HepG2 (cell line): Measurements from ENCODE around the gene SIGMAR1. TPM values are rescaled to one million over a fixed set of nuclear protein-coding genes. Genes with fewer than 3 reads are reported as not detected.

Experiments used
- FOXK1 ChIP-seq: sonication (generic); formaldehyde crosslinking; IDR thresholded peaks from 2 replicates; pipeline ENCODE4 v1.4.0; 2020; ENCODE audit warnings: low read depth, missing genetic modification reagents, borderline replicate concordance
- GABPB1 ChIP-seq: IDR thresholded peaks from 2 replicates; pipeline ENCODE4 v1.6.1; 2016; ENCODE audit warnings: mild to moderate bottlenecking, missing genetic modification reagents, moderate library complexity, missing compliant biosample characterization
- IKZF5 ChIP-seq: IDR thresholded peaks from 2 replicates; pipeline ENCODE4 v1.6.1; 2018; ENCODE audit warnings: missing genetic modification reagents, mild to moderate bottlenecking, missing compliant biosample characterization
- MEF2D ChIP-seq: sonication (generic); formaldehyde crosslinking; IDR thresholded peaks from 2 replicates; pipeline ENCODE4 v1.5.1; 2020; ENCODE audit warnings: mild to moderate bottlenecking, missing genetic modification reagents
- MEIS2 ChIP-seq: sonication (generic); formaldehyde crosslinking; IDR thresholded peaks from 2 replicates; pipeline ENCODE4 v1.9.0; 2021; ENCODE audit warnings: mild to moderate bottlenecking, missing genetic modification reagents
- MNT ChIP-seq: fragments of 450-650 bp; IDR thresholded peaks from 2 replicates; pipeline ENCODE4 v1.6.1; 2016
- MTA1 ChIP-seq: sonication (generic); formaldehyde crosslinking; IDR thresholded peaks from 2 replicates; pipeline ENCODE4 v1.4.0; 2020; ENCODE audit warnings: missing genetic modification reagents, mild to moderate bottlenecking, borderline replicate concordance
- MXI1 ChIP-seq: IDR thresholded peaks from 3 replicates; pipeline ENCODE4 v1.6.1; 2012; ENCODE audit warnings: low read depth, low read length, inconsistent platforms, borderline replicate concordance
- PHF20 ChIP-seq: sonication (generic); formaldehyde crosslinking; IDR thresholded peaks from 2 replicates; pipeline ENCODE4 v1.5.0; 2020; ENCODE audit warnings: mild to moderate bottlenecking, missing genetic modification reagents
- PHF8 ChIP-seq: sonication (generic); formaldehyde crosslinking; IDR thresholded peaks from 2 replicates; pipeline ENCODE4 v1.5.0; 2020; ENCODE audit warnings: missing genetic modification reagents
- RERE ChIP-seq: IDR thresholded peaks from 2 replicates; pipeline ENCODE4 v1.6.1; 2016; ENCODE audit warnings: low read depth, missing genetic modification reagents, missing compliant biosample characterization
- SP4 ChIP-seq: sonication (generic); formaldehyde crosslinking; IDR thresholded peaks from 2 replicates; pipeline ENCODE4 v1.8.1; 2023; ENCODE audit warnings: mild to moderate bottlenecking, missing genetic modification reagents
- ZBTB4 ChIP-seq: sonication (generic); formaldehyde crosslinking; IDR thresholded peaks from 2 replicates; pipeline ENCODE4 v1.4.0; 2020; ENCODE audit warnings: missing genetic modification reagents, mild to moderate bottlenecking, borderline replicate concordance
- ZFP82 ChIP-seq: sonication (generic); formaldehyde crosslinking; IDR thresholded peaks from 2 replicates; pipeline ENCODE4 v1.5.1; 2020; ENCODE audit warnings: mild to moderate bottlenecking, missing genetic modification reagents, borderline replicate concordance
- ZNF225 ChIP-seq: sonication (generic); formaldehyde crosslinking; IDR thresholded peaks from 2 replicates; pipeline ENCODE4 v1.4.0; 2020; ENCODE audit warnings: mild to moderate bottlenecking, missing genetic modification reagents
- ZNF709 ChIP-seq: sonication (generic); formaldehyde crosslinking; IDR thresholded peaks from 2 replicates; pipeline ENCODE4 v1.5.0; 2020; ENCODE audit warnings: mild to moderate bottlenecking, missing genetic modification reagents
- ZZZ3 ChIP-seq: sonication (generic); formaldehyde crosslinking; IDR thresholded peaks from 2 replicates; pipeline ENCODE4 v1.4.0; 2020; ENCODE audit warnings: missing genetic modification reagents, mild to moderate bottlenecking, borderline replicate concordance
- polyA plus RNA-seq, 8 experiments: library from polyadenylated mRNA; depleted of rRNA in 3 of 8; stranded (reverse) in 7 of 8; unstranded in 1 of 8; fragments of >200 nt; fragmentation: Illumina TruSeq in 4 of 8; extraction: Trizol in 4 of 8; gene quantifications; 2 replicates each; pipeline versions ENCODE4 v1.2.1 to v1.2.3, GENCODE V29; 2011 to 2016; ENCODE audit warnings: low read depth in 4 of 8, missing spikeins in 1 of 8, mixed read lengths in 1 of 8; ENCODE audit not compliant: insufficient read depth in 1 of 8
- total RNA-seq, 5 experiments: library from RNA; depleted of rRNA; stranded (reverse); fragments of >200 nt; fragmentation: Illumina TruSeq; extraction: Trizol; gene quantifications; 2 replicates each; pipeline ENCODE4 v1.2.3, GENCODE V29; 2016; ENCODE audit warnings: low read depth in 1 of 5

The SIGMAR1 gene
- total and polyA plus RNA-seq, 2 of the 13 experiments (the other 11 are each of a cell fraction or from before 2014, with no cell fraction given), result 38.9 to 60.8 TPM

GRCh38 chr9:34646211-34647083 lies 8.9 kb upstream of the SIGMAR1 start, which contains the start of gene GALT (continued):
- TF ChIP-seq RERE (CRISPR knock-in tag), result 0 out of 2 replicates have a peak, but pooled peaks have one; percentile 38
- peak; percentile 57; the same call in 1 of the 2 replicates for TF ChIP-seq FOXK1
- TF ChIP-seq MEF2D (CRISPR knock-in tag), result peak; percentile 63
- peak; percentile 71; the same call in 1 of the 2 replicates for TF ChIP-seq IKZF5
- peak; percentile 80 for TF ChIP-seq GABPB1 (CRISPR knock-in tag)
- TF ChIP-seq PHF8 (CRISPR knock-in tag), result peak; percentile 95
- TF ChIP-seq ZFP82 (CRISPR knock-in tag), result no peak; the same call in 1 of the 2 replicates
- peak; percentile 72; the same call in 1 of the 3 replicates for TF ChIP-seq MXI1
- TF ChIP-seq ZBTB4 (CRISPR knock-in tag), result peak; percentile 37; the same call in 1 of the 2 replicates
- peak; percentile 78 for TF ChIP-seq SP4
- TF ChIP-seq ZNF709 (CRISPR knock-in tag), result peak; percentile 67
- no peak for TF ChIP-seq MTA1 (CRISPR knock-in tag)
- TF ChIP-seq PHF20, result peak; percentile 77
- TF ChIP-seq ZZZ3 (CRISPR knock-in tag), result no peak
- TF ChIP-seq ZNF225 (CRISPR knock-in tag), result no peak
- peak; percentile 41; the same call in 1 of the 2 replicates for TF ChIP-seq MEIS2 (CRISPR knock-in tag)
- TF ChIP-seq MNT, result peak; percentile 58
